Measurements from ENCODE around the gene CEP55.
"Not testable (repeated sequence)": the region's sequence is repeated elsewhere in the genome, so short reads cannot be mapped to it uniquely, and the experiment has no call there.

Gene CEP55

DNA sequence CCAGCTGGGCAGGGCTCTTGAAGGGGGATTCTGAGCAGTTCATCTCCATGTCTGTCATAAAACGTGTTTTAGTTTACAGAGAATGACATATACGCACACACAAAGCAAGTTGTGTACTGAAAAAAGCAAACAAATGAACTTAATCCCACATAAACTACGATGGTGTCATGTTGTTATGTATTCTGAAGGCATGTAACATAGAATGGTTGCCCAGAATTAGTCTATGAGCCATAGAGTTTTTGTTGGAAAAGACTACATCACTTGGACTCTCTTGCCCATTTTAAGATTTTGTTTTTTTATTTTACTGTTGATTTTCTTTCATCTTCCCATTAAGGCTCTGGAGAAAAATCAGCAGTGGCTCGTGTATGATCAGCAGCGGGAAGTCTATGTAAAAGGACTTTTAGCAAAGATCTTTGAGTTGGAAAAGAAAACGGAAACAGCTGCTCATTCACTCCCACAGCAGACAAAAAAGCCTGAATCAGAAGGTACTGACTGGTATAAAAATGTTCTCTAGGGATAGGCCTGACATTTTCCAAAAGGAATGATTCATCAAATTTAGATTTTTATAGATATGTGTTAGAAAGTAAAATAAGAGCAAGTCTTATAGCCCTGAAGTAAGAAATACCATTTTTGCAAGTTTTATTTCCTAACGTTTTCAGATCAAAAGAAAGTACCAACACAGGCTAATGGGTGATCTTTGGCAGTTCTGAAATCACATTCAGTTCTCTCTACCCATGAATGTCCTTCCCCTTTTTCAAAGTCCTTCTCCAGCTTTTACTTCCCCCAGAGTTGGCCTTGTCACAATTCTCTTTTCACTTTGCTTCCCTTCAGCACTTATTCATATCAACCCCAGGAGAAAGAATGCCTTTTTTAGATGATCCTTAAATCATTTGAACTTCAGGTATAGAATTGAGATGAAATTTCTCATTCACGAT lies 18.9 kb downstream of the CEP55 start:
- no peak for DNase-seq

DNA sequence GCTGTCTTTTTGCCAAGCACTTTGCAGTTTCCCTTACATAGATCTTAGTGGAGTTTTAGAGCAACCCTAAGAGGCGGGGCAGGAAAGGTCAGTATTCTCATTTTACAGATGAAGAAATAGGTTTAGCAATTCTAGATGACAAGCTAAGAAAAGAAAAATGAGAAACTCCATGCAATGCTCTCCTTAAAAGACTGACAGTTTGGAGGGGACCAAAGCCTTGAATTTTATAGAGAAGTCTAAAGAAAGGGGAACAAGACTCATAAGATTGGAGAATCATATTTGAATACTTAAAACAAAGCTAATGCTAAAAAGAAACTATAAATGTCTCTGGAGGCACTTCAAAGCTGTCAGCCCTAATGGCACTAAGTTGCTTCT lies 19.6 kb downstream of the CEP55 start:
- DNase-seq: no peak

DNA sequence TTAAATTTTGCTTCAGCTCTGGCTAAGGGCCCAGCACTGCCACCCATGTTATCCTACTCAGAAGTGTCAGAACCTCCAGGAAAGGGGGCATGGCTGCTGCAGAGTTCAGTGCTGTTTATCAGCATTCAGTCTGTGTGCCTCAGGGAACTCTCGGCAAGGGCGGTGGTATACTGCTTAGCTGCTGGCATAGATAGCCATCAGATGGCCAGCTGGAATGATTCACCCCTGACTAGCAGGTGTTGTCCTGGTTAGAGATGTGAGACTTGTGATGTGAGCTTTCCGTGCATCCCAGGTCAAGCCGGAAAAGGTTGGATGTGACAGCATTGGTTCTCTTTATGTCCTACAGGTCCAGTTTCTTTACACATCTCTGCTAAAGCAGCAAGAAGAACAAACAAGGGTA lies 22.1 kb downstream of the CEP55 start:
- DNase-seq: no peak

DNA sequence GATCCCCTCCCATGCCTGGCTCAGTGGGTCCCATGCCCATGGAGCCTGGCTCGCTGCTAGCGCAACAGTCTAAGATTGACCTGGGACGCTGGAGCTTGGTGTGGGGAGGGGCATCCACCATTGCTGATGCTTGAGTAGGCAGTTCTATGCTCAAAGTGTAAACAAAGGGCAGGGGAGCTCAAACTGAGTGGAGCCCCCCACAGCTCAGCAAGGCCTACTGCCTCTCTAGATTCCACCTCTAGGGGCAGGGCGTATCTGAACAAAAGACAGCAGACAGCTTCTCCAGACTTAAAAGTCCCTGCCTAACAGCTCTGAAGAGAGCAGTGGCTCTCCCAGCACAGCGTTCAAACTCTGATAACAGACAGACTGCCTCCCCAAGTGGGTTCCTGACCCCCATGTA lies 38.9 kb downstream of the CEP55 start:
- DNase-seq: no peak

DNA sequence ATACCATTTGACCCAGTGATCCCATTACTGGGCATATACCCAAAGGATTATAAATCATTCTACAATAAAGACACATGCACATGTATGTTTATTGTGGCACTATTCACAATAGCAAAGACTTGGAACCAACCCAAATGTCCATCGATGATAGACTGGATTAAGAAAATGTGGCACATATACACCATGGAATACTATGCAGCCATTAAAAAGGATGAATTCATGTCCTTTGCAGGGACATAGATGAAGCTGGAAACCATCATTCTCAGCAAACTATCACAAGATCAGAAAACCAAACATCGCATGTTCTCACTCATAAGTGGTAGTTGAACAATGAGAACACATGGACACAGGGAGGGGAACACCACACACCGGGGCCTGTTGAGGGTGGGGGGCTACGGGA lies 44.5 kb downstream of the CEP55 start:
- DNase-seq: not testable (repeated sequence)

DNA sequence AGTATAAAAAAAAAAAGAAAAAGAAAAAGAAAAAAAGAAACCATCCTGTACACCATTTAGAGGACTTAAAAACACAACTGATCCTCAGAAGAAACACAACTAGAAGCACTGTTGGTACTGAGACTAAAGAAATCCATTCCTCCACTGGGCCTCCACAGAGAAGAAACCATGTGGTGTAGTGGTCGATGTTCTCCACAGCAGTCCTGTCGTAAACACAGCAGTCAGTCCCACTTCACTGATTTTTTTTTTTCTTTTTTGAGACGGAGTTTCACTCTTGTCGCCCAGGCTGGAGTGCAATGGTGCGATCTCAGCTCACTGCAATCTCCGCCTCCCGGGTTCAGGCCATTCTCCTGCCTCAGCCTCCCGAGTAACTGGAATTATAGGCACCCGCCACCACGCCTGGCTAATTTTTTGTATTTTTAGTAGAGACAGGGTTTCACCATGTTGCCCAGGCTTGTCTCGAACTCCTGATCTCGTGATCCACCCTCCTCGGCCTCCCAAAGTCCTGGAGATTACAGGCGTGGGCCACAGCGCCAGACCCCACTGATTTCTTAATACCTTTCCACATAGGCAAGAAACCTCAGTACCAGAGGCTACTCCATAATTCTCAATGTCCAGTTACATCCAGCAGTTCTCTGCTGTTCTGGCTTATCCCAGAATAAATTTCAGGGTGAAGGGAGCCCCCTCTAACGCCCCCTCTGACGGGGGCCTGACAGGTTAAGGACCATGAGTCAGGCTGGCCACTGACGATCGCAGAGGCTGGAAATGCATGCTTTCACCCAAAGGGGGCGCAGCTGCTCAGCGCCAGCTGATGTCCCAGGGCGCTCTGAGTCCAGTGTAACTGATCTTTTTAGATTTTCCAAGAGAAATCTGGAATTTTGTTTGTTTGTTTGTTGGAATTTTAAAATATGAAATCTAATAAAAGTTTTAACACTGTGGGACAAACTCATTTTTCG lies 45.3 kb downstream of the CEP55 start:
- no peak for DNase-seq

DNA sequence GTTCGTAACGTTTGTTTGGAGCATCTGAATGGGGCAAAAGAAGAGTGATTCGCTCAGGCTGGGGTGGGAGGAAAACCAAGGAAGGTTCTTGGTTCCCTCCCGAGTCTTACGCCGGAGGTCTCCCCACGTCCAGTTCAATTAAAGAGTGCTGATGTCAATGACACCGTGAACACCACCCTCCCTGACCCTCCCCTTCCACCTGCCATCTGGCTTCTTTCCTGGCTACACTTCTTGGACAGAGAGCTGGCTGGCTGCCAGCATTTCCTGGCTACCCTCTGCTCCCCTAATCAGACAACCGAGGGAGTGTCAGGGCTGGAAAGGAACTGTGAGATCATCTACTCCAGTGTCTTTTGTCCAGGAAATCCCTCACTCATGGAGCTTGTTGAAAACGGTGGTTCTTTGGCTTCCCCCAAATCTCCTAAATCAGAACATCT lies 46.0 kb downstream of the CEP55 start:
- no peak for DNase-seq

DNA sequence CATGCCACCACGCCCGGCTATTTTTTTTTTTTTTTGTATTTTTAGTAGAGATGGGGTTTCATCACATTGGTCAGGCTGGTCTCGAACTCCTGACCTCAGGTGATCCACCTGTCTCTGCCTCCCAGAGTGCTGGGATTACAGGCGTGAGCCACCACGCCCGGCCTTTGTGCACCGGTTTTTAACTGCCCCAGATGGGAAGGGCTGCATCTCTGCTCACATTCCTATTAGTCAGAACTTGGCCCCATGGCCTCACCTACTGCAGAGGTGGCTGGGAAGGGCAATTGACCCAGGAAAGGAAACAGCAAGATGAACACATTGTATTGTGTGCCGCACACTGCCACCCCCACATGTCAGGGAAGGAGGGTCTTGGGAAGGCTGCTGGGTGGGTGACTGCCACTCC lies 50.6 kb downstream of the CEP55 start:
- DNase-seq: not testable (repeated sequence)

DNA sequence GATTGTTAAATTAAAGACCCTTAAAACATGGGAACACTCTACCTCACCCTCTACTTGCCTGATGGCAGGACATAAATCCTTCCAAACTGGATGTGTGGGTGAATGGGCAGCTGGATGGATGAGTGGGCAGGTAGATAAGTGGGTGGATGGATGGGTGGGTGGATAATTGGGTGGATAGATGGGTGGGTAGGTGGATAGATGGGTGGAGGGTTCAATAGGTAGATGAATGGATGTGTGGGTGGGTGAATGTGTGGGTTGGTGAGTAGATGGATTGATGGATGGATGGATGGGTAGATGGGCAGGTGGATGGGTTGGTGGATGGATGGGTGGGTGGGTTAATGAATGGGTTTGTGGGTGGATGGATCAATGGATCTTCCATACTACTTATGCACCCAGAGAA lies 51.1 kb downstream of the CEP55 start:
- DNase-seq: no peak

DNA sequence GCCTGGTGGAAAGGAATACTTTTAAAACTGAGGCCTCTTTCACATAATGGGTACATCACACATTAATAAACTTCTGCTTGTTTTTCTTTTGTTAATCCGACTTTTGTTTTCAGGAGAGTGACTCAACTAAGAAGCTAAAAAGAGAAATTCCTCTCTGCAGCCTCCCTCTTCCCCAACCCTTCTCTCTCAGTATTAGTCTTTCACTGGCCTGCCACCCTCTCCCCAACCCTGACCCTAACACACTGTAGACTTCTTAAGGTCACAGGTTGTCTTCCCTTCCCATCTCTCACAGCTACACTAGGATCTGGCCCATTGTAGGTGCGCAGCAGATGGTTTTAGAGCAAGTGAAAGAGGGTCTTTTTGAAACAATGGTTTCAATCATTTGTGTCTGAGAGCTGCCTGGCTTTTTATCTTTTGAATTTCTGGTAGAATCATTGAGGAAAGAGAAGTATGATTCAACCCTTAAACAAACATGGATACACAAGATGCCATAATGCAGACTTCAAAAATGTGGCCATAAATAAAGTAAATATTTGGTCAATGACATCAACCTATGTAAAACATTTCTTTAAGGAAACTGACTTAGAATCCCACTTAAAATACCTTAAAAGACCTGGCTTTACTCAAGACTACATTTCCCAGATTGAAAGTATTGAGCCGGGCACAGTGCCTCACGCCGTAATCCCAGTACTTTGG lies 52.1 kb downstream of the CEP55 start:
- no peak for DNase-seq

DNA sequence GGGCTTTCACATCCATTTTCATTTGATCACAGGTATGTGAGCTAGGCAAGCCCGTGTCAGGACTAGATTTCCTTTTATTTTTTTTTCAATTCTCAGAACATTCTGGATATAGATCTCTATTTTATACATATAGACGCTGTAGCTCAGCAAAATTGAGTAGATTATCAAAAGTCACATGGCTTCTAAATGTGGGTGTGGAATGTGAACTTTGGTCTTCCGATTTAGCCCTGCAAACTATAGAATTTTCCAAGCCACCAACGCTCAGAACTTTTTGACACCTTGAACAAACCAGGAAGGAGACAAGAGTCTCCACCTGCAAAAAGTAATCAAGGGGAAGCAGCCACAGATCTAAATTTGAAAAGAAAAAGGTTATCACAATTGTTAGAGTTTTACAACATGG lies 54.2 kb downstream of the CEP55 start:
- no peak for DNase-seq

DNA sequence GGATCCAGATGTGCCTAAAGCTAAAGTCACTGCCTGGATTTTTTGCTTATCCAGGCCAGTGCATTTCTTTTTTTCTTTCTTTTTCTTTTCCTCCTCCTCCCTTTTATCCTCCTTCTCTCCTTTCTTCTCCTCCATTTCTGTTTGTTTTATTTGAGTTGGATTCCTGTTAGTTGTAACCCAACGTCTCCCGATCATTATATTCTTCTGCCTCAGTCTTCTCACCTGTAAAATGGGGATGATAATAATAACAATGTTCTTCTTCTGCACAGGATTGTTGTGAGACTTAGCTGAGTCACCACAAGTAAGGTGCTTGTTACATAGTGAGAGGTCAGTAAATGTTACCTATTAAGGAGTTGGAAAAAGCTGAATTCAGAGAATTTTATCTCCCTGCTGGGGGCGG lies 56.4 kb downstream of the CEP55 start:
- DNase-seq: no peak

DNA sequence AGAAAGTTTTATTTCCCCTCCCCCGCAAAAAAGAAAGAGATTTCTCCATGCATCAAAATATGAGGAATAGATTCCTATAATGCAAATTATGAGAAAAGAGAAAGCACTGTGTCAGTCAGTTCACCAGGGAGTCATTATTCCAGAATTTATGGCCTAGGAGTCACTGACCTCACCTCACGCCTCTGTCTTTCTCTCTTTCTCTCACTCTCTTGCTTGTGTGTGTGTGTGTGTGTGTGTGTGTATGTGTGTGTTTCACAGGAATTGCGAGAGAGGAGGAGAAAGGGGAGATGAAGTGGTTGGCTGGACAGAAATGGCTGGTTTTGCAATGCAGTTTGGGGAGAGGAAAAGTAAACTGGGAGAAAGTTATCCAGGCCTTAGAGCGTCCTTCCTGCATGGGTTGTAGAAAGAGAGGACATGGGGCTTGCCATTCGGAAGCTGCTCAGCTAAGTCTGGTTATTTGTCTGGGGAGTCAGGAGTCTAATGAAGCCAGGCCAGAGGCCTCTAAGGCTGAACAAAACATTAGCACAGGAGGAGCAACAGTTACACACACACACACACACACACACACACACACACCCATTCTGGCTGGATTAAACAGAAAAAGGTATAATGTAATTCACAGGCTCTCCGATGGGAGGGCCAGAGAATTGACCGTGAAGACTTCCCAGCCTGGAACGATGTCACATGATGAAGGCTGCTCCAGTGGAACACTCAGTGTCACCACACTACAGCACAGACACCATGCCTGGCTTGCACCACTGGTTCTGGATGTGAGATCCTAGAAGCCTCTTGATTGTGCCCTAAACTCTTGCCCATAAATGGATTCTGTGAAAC lies 57.3 kb downstream of the CEP55 start:
- no peak for DNase-seq

DNA sequence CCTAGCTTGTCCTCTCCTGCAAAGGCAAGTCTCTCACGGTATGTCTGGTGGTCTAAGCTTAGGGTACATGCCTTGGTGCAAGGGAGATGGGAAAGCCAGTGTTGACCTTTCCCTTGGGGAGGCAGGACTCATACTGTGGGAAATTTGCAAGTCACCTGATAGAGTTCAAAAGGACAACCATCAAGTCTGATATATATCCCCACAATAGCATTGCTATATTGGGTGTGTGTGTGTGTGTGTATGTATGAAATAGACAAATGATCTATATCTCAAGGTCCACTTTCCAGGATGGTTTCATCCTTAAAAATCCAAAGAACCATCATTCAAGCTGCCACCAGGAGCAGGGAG lies 57.9 kb downstream of the CEP55 start:
- no peak for DNase-seq

DNA sequence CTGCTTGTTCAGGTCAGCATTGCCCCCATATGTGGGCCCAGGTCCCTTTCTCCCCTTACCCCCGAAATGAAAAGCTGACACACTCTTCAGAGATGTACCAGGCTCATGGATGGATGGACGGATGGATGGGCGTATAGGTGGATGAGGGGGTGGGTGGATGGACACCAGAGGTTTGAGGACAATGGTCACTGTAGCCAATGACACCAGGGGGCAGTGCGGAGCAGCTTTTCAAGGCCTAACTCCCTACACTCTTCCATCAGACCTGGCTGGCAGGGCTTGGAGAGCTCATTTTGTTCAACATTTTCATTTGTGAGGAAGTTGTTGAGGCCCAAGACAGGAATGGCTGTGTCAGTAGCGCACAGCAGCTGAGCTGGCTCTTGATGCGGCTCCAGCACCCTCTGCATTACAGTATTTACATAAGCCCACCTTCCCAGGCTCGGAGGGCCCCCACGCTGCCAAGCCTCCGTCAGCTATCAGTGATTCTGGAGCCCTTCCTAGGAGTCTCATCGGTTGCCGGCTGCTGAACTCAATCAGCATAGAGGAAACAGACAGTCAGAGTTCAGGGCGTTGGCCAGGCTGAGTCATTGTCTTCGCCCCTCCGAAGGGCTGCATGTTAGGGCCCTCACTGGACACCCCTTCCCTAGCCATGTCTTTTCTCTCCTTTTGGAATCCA lies 58.5 kb downstream of the CEP55 start:
- peak; percentile 29 for DNase-seq

DNA sequence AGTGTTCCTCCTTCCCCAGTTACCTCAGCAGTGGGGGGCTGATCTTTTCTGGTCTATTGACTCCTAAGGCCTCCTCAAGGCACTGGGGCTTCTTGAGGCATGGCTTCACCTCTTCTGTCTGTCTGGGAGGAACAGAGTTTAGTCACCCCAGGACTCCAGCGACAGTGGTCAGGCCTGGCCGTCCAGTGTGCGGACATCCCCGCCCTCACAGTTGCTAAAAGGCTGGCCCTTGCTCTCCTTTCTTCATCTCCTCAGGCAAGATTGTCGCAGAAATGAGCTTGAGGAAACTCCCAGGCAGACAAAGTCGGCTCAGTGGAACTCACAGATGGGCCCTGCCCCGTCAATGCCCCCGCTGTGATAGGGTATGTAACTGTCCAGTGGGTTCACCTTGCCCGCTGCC lies 63.1 kb downstream of the CEP55 start:
- DNase-seq: no peak

DNA sequence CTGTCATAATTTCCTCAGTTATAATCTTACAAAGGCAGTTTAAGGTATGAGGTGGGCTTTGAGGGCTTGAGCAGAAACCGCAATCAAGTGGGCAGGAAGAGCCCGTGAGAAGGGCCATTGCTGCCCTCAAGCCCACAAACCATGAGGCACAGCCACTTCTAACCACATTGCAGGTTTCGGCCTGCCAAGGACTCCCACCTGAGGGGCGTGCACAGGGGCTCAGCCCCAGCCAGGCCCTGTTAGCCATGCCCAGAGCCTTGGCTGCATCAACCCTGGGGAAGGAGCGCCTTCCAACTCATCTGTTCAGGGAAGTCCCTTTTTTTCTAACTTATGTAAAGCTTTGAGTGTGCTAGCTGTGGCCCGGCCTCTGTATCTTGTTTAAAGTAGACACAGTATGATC lies 64.1 kb downstream of the CEP55 start:
- DNase-seq: no peak

DNA sequence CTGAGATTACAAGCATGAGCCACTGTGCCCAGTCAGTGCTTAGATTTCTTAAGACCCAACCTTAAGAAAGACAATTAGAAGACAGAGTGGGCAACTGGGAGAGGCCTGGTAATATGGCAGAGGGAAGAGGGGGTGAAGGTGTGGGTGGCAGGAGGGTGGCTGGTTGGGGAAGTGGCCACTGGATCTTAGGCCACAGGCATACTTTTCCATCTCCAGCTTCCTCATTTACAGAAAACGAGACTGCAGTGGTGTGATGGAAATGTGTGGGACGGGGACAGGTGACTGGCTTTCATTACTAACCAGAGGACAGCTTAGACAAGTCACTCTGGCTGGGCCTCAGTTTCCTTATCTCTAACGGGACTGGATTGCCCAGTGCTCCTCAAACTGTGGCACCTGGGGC lies 69.0 kb downstream of the CEP55 start:
- no peak for DNase-seq

DNA sequence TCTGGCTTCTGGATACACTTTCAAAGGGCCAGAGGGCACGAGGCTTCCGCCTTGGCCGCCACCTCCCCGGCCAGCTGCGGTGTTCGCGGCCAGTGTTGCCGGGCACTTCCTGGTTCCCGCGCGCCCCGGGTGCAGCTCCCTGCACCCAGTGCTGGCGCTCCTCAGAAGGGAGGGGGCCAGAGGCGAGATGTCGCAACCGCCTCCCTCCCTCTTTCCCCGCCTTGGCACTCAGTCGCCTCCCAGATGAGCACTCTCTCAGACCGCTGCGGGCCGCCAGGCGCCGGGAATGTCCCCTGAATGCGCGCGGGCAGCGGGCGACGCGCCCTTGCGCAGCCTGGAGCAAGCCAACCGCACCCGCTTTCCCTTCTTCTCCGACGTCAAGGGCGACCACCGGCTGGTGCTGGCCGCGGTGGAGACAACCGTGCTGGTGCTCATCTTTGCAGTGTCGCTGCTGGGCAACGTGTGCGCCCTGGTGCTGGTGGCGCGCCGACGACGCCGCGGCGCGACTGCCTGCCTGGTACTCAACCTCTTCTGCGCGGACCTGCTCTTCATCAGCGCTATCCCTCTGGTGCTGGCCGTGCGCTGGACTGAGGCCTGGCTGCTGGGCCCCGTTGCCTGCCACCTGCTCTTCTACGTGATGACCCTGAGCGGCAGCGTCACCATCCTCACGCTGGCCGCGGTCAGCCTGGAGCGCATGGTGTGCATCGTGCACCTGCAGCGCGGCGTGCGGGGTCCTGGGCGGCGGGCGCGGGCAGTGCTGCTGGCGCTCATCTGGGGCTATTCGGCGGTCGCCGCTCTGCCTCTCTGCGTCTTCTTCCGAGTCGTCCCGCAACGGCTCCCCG lies 70.2 kb downstream of the CEP55 start, which contains the start of gene FFAR4:
FFAR4 (plus strand) TSS at position 231 of the 842 bp plus-strand sequence; CDS start at position 287, 56 bp downstream.
- no peak for DNase-seq

DNA sequence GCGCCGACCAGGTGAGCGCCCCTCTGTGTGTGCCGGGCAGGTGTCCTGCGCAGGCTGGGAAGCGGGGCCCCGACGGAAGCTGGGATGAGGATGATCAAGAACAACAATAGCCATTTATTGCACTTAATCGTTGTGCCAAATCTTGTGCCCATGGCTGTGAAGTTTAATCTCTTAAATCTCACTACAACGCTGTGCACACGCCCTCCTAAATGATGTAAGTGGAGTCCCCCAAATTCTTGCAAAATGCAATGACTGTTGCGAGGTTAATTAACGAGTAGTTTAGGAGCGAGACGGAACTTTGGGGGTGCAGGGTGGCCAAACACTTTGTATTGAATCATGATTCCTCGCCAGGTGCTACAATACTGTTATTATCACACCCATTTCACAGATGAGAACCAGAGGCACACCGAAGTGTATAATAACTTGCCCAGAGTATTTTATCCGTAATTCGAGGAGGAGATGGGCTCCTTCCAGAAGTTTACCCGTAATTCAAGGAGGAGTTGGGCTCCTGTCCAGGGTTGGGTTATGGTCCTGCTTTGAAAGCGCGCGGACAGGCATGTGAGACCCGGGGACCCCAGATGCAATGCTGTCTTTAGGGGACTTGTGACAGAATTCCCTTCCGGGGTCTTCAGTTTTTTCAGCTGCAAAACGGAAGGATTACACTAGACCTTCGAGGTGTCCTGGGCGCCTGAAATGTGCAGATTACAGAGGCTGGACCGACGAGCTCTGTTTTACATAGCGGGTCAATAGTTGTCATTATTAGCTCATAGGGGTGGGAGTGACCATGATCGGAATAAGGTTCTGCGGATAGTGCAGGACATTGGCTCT lies 71.1 kb downstream of the CEP55 start:
- no peak for DNase-seq

All from activated CD8-positive, alpha-beta memory T cell treated with anti-CD3 and anti-CD28 coated beads, Interleukin-2, amount 50 U/mL, for 4 hours (primary cell).